SK-N-SH (cell line): ENCODE measurements around the gene TBC1D16. TPM values are rescaled to one million over a fixed set of nuclear protein-coding genes. Genes with fewer than 3 reads are reported as not detected.

Source experiments
- CTCF ChIA-PET: fragments of 300-600, 350-600 bp; formaldehyde crosslinking; extraction: SDS; loops from one replicate; lab custom pipeline; 2021; lab: Yijun Ruan, JAX
- POLR2A ChIA-PET: fragments of 350-600 bp; sonication (Branson Sonifier 250); formaldehyde crosslinking; extraction: SDS; loops from one replicate; lab custom pipeline; 2020; ENCODE audit warnings: antibody characterized with exemption, inconsistent platforms; lab: Yijun Ruan, JAX
- DNase-seq: peaks from one replicate; pipeline ENCODE4 v3.0.0; 2012
- H2AFZ ChIP-seq: fragments of 200-600 bp; sonication (generic); 2 replicates; pipeline ENCODE4 v1.8.1; 2016; ENCODE audit warnings: antibody characterized with exemption, mild to moderate bottlenecking, low read depth
- H3F3A ChIP-seq: fragments of 200-600 bp; sonication (generic); replicated peaks from 2 replicates; pipeline ENCODE3; 2016; ENCODE audit warnings: antibody characterized with exemption, mild to moderate bottlenecking; ENCODE audit not compliant: insufficient read depth
- H3K27ac ChIP-seq, 2 experiments: fragments of 200-500 bp in 1 of 2; fragments of 200-600 bp in 1 of 2; sonication (Bioruptor generic) in 1 of 2; sonication (generic), shearing (Covaris generic) in 1 of 2; 2 replicates each; pipeline versions ENCODE4 v1.5.1 to v1.6.1; 2014 to 2016; ENCODE audit warnings: low read depth in 2 of 2, inconsistent platforms in 1 of 2, low read length in 1 of 2, mild to moderate bottlenecking in 1 of 2, mixed read lengths in 1 of 2
- H3K27me3 ChIP-seq: fragments of 200-600 bp; sonication (generic), shearing (Covaris generic); 2 replicates; pipeline ENCODE4 v1.6.1; 2016; ENCODE audit warnings: mixed run types; ENCODE audit not compliant: insufficient read depth
- H3K36me3 ChIP-seq, 2 experiments: fragments of 200-500 bp in 1 of 2; fragments of 200-600 bp in 1 of 2; sonication (Bioruptor generic) in 1 of 2; sonication (generic) in 1 of 2; replicated peaks in 1 of 2; 2 replicates each; pipeline versions ENCODE3 to v1.5.1; 2014 to 2016; ENCODE audit warnings: low read length in 1 of 2, mild to moderate bottlenecking in 1 of 2; ENCODE audit not compliant: insufficient read depth in 2 of 2, control insufficient read depth in 1 of 2
- H3K4me1 ChIP-seq, 2 experiments: fragments of 200-500 bp in 1 of 2; fragments of 200-600 bp in 1 of 2; sonication (Bioruptor generic) in 1 of 2; sonication (generic), shearing (Covaris generic) in 1 of 2; 2 replicates each; pipeline versions ENCODE4 v1.5.1 to v1.6.1; 2014 to 2016; ENCODE audit warnings: low read depth in 1 of 2, low read length in 1 of 2, mixed run types in 1 of 2; ENCODE audit not compliant: insufficient read depth in 2 of 2, control insufficient read depth in 1 of 2
- H3K4me2 ChIP-seq: fragments of 200-600 bp; sonication (generic), shearing (Covaris generic); 2 replicates; pipeline ENCODE4 v1.6.1; 2017; ENCODE audit warnings: mixed run types
- H3K4me3 ChIP-seq, 2 experiments: fragments of 200-500 bp in 1 of 2; fragments of 200-600 bp in 1 of 2; sonication (Bioruptor generic) in 1 of 2; sonication (generic), shearing (Covaris generic) in 1 of 2; 2 replicates each; pipeline versions ENCODE4 v1.5.1 to v1.8.1; 2014 to 2016; ENCODE audit warnings: low read depth in 2 of 2, inconsistent platforms in 1 of 2, low read length in 1 of 2, mild to moderate bottlenecking in 1 of 2, mixed read lengths in 1 of 2, moderate library complexity in 1 of 2
- H3K79me2 ChIP-seq: fragments of 200-600 bp; sonication (generic); 2 replicates; pipeline ENCODE4 v1.8.1; 2017; ENCODE audit warnings: mild to moderate bottlenecking; ENCODE audit not compliant: insufficient read depth
- H3K9ac ChIP-seq: fragments of 200-600 bp; sonication (generic); 2 replicates; pipeline ENCODE4 v1.6.1; 2017; ENCODE audit warnings: mixed run types
- H3K9me2 ChIP-seq: fragments of 200-600 bp; sonication (generic); 2 replicates; pipeline ENCODE4 v1.6.1; 2017; ENCODE audit warnings: mixed run types
- H3K9me3 ChIP-seq: fragments of 200-600 bp; sonication (generic); 2 replicates; pipeline ENCODE4 v1.6.1; 2017; ENCODE audit warnings: mixed run types, mild to moderate bottlenecking, moderate library complexity
- H4K20me1 ChIP-seq: fragments of 200-600 bp; sonication (generic); 2 replicates; pipeline ENCODE4 v1.6.1; 2017; ENCODE audit warnings: mild to moderate bottlenecking, mixed run types; ENCODE audit not compliant: insufficient read depth
- CHD2 ChIP-seq: fragments of 150-350 bp; IDR thresholded peaks from 2 replicates; pipeline ENCODE4 v1.6.1; 2018; ENCODE audit warnings: low read length; ENCODE audit not compliant: partially characterized antibody
- ELF1 ChIP-seq: IDR thresholded peaks from 2 replicates; pipeline ENCODE4 v1.4.0; 2012
- EP300 ChIP-seq, 2 experiments: IDR thresholded peaks; 2 replicates each; pipeline versions ENCODE4 v1.4.0 to v1.6.1; 2012; ENCODE audit warnings: borderline replicate concordance in 1 of 2, low read depth in 1 of 2, low read length in 1 of 2
- FOSL2 ChIP-seq: IDR thresholded peaks from 2 replicates; pipeline ENCODE4 v1.4.0; 2012; ENCODE audit warnings: low read depth, mild to moderate bottlenecking, moderate library complexity, borderline replicate concordance
- MXI1 ChIP-seq: IDR thresholded peaks from 2 replicates; pipeline ENCODE4 v1.6.1; 2012; ENCODE audit warnings: mild to moderate bottlenecking, low read depth, low read length, improper control_type of control experiment
- NFIC ChIP-seq: IDR thresholded peaks from 2 replicates; pipeline ENCODE4 v1.4.0; 2012; ENCODE audit warnings: borderline replicate concordance
- PBX3 ChIP-seq: IDR thresholded peaks from 2 replicates; pipeline ENCODE4; 2012
- RCOR1 ChIP-seq: fragments of 150-350 bp; IDR thresholded peaks from 2 replicates; pipeline ENCODE4 v1.6.1; 2017; ENCODE audit warnings: antibody characterized with exemption, low read length
- TAF1 ChIP-seq: IDR thresholded peaks from 2 replicates; pipeline ENCODE4 v1.6.1; 2012; ENCODE audit warnings: low read depth, mild to moderate bottlenecking, low read length, moderate library complexity, borderline replicate concordance
- USF1 ChIP-seq: IDR thresholded peaks from 2 replicates; pipeline ENCODE4 v1.4.0; 2012; ENCODE audit warnings: low read depth, borderline replicate concordance
- USF2 ChIP-seq: fragments of 150-350 bp; IDR thresholded peaks from 2 replicates; pipeline ENCODE4 v1.6.1; 2017; ENCODE audit warnings: antibody characterized with exemption, low read length, low read depth, borderline replicate concordance
- YY1 ChIP-seq: IDR thresholded peaks from 2 replicates; pipeline ENCODE4 v1.4.0; 2012; ENCODE audit warnings: low read depth, mild to moderate bottlenecking
- WGBS: methylation state at CpG from one replicate; pipeline ENCODE4 v1.1.6; 2017; ENCODE audit warnings: low lambda C conversion rate; 5-methylcytosine and 5-hydroxymethylcytosine counted together
- polyA plus RNA-seq, 3 experiments: library from polyadenylated mRNA; depleted of rRNA; stranded (reverse); fragments of >200 nt; gene quantifications; 2 replicates each; pipeline ENCODE4 v1.2.3, GENCODE V29; 2012
- TF ChIP-seq, protein P1 (sequence below): IDR thresholded peaks from 2 replicates; pipeline ENCODE4 v1.6.1; 2012; ENCODE audit warnings: mild to moderate bottlenecking, low read depth, low read length, moderate library complexity
- TF ChIP-seq, protein P2 (sequence below): IDR thresholded peaks from 2 replicates; pipeline ENCODE4 v1.4.0; 2012; ENCODE audit warnings: low read depth, borderline replicate concordance
- TF ChIP-seq, protein P3 (sequence below): fragments of 150-350 bp; IDR thresholded peaks from 2 replicates; pipeline ENCODE4 v1.6.1; 2016; ENCODE audit warnings: mild to moderate bottlenecking, low read depth, low read length

TBC1D16 gene
- polyA plus RNA-seq, 1 of the 3 experiments (the other 2 are of a cell fraction), result 14.5 TPM

DNA sequence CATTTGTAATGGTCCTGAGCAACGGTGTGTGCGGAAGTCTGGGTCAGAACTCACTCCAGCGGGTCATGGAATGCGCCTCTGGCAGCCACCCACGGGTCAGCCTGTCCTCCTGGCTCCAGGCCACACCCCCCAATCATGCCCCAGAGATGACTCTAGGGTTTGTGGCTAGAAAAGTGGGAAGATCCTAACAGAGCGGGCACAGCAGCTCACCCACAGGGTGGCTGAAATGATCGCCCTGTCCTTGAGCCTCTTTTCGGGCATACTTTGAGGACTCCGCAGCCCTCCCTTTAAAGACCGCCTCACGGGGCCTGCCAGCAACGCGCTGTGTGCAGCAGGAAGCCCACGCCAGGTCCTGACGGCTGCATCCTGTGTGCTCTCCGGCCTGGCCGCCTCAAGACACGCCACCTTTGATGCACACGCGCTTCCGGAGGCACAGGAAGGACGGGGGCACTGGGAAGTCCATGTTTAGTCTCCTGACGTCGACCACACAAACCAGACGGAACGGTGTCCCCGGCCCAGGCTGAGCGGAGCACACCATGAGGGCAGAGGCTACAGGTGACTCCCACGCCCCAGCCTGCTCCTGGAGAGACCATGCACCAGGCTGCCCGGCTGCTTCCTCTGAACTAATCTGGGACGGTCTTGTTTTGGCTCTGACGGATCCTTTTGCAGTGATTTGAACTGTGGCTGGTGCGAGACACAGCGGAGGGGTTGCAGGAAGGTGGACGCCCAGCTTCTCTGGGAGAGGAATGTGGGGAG is 92.9 kb downstream of the TBC1D16 start:
- TF ChIP-seq FOSL2 (no peak), USF2 (no peak)
- H3K27ac ChIP-seq, result no peak overlapping the region
- H3K9ac ChIP-seq, result no peak overlapping the region
- ChIA-PET CTCF (no interaction called here), POLR2A (no interaction called here)
- no peaks in the 10 kb centered on the region for H3K79me2 ChIP-seq
- no peak for DNase-seq
- peaks cover 4 to 5% of the 10 kb centered on the region in 2 experiments; a peak in 2 of 4 replicates for H3K4me1 ChIP-seq
- no peaks in the 10 kb centered on the region for H3K27me3 ChIP-seq
- no peaks in the 10 kb centered on the region for H3K9me2 ChIP-seq
- H3F3A ChIP-seq, result no peaks in the 10 kb centered on the region
- 88% methylated on average over 35 of the region's 35 CpGs for WGBS
- H3K4me2 ChIP-seq, result no peak overlapping the region
- H2AFZ ChIP-seq, result no peak overlapping the region
- H3K9me3 ChIP-seq, result no peaks in the 10 kb centered on the region
- no peaks in the 10 kb centered on the region for H4K20me1 ChIP-seq
- no peak overlapping the region for H3K4me3 ChIP-seq
- peaks cover 0 to 76% of the 10 kb centered on the region in 2 experiments for H3K36me3 ChIP-seq

DNA sequence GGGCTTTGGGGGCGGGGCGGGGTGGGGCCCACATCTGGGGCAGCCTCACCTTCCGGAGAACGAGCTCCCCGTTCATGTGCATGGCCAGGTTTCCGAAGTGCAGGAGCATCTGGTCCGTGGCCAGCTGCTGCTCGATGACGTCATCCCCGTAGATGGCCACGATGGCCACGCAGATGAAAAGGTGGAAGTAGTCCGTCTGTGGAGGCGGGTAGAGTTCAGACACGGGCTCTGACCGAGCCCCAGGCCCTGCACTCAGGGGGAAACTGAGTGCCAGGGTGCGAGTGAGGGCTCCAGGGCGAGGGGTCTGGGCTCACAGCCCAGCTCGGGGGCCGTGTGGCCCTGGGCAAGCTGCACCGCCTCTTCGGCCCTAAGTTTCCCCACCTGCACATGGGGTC is 93.7 kb downstream of the TBC1D16 start:
- Histone ChIP-seq H3K27ac (no peak overlapping the region), H3K4me1 (peaks cover 12% of the 10 kb centered on the region in 2 experiments; a peak in 2 of 4 replicates), H3F3A (no peaks in the 10 kb centered on the region), H3K36me3 (peaks cover 0 to 71% of the 10 kb centered on the region in 2 experiments), H3K4me3 (no peak overlapping the region), H3K79me2 (no peaks in the 10 kb centered on the region), H3K9me2 (no peaks in the 10 kb centered on the region), H2AFZ (no peak overlapping the region), H3K4me2 (no peak overlapping the region), H4K20me1 (no peaks in the 10 kb centered on the region), H3K27me3 (no peaks in the 10 kb centered on the region), H3K9ac (no peak overlapping the region), H3K9me3 (no peaks in the 10 kb centered on the region)
- CTCF ChIA-PET, result no interaction called here
- no peak for DNase-seq
- POLR2A ChIA-PET, result no interaction called here
- WGBS, result 93% methylated on average over 22 of the region's 22 CpGs
- TF ChIP-seq NFIC (no peak), RCOR1 (no peak), TAF1 (no peak), EP300 (IDR thresholded peaks at IDR 0.05; ENCODE audit: borderline replicate concordance in 1 of 2, low read depth in 1 of 2, low read length in 1 of 2) (no peak), CHD2 (no peak), PBX3 (no peak), MXI1 (no peak), YY1 (no peak), USF1 (no peak), ELF1 (no peak)
- TF ChIP-seq, protein P1, sequence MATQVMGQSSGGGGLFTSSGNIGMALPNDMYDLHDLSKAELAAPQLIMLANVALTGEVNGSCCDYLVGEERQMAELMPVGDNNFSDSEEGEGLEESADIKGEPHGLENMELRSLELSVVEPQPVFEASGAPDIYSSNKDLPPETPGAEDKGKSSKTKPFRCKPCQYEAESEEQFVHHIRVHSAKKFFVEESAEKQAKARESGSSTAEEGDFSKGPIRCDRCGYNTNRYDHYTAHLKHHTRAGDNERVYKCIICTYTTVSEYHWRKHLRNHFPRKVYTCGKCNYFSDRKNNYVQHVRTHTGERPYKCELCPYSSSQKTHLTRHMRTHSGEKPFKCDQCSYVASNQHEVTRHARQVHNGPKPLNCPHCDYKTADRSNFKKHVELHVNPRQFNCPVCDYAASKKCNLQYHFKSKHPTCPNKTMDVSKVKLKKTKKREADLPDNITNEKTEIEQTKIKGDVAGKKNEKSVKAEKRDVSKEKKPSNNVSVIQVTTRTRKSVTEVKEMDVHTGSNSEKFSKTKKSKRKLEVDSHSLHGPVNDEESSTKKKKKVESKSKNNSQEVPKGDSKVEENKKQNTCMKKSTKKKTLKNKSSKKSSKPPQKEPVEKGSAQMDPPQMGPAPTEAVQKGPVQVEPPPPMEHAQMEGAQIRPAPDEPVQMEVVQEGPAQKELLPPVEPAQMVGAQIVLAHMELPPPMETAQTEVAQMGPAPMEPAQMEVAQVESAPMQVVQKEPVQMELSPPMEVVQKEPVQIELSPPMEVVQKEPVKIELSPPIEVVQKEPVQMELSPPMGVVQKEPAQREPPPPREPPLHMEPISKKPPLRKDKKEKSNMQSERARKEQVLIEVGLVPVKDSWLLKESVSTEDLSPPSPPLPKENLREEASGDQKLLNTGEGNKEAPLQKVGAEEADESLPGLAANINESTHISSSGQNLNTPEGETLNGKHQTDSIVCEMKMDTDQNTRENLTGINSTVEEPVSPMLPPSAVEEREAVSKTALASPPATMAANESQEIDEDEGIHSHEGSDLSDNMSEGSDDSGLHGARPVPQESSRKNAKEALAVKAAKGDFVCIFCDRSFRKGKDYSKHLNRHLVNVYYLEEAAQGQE, result no peak
- TF ChIP-seq, protein P2, sequence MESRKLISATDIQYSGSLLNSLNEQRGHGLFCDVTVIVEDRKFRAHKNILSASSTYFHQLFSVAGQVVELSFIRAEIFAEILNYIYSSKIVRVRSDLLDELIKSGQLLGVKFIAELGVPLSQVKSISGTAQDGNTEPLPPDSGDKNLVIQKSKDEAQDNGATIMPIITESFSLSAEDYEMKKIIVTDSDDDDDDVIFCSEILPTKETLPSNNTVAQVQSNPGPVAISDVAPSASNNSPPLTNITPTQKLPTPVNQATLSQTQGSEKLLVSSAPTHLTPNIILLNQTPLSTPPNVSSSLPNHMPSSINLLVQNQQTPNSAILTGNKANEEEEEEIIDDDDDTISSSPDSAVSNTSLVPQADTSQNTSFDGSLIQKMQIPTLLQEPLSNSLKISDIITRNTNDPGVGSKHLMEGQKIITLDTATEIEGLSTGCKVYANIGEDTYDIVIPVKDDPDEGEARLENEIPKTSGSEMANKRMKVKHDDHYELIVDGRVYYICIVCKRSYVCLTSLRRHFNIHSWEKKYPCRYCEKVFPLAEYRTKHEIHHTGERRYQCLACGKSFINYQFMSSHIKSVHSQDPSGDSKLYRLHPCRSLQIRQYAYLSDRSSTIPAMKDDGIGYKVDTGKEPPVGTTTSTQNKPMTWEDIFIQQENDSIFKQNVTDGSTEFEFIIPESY, result no peak
- TF ChIP-seq, protein P3, sequence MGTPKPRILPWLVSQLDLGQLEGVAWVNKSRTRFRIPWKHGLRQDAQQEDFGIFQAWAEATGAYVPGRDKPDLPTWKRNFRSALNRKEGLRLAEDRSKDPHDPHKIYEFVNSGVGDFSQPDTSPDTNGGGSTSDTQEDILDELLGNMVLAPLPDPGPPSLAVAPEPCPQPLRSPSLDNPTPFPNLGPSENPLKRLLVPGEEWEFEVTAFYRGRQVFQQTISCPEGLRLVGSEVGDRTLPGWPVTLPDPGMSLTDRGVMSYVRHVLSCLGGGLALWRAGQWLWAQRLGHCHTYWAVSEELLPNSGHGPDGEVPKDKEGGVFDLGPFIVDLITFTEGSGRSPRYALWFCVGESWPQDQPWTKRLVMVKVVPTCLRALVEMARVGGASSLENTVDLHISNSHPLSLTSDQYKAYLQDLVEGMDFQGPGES, result no peak
